NCI-H1048 (cell line): ENCODE results near the gene OPRL1.

Experiments
- DNase-seq: peaks from one replicate; lab custom pipeline; 2025; lab: John Stamatoyannopoulos, UW

OPRL1 gene

DNA sequence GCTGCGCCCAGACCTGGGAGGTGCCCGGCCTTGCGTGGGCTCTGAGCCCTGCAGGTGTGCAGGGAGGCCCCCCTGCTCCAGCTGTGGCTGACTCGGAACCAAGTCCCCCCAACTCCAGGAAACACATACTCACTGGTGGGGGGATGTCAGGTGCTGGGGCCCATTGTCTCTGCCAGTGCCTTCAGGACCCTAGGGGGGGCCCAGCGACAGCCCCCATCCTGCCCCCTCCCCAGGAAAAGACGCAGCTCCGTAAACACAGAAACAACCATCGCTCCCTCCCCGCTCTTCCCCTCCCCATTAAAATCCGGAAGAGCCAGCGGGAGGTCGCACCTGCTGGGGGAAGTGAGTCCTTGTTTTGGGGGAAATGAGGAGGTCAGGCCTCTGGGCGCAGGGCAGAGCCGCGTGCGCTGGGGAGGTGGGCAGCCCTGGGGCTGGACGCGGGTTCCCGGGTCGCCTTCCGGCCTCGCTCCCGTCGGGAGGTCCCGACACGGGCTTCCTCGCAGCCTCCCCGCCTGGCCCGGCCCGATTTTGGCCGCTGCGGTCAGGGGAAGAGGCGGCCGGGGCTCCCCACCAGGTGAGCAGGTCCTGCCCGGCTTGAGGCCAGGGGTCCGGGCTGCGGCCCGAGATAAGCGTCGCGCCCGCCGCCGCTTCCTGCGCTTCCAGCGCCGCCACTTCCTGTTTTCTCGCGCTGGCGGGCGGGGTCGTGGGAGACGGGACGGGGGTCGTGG, 37.7 kb upstream of the OPRL1 start:
- no peak for DNase-seq

DNA sequence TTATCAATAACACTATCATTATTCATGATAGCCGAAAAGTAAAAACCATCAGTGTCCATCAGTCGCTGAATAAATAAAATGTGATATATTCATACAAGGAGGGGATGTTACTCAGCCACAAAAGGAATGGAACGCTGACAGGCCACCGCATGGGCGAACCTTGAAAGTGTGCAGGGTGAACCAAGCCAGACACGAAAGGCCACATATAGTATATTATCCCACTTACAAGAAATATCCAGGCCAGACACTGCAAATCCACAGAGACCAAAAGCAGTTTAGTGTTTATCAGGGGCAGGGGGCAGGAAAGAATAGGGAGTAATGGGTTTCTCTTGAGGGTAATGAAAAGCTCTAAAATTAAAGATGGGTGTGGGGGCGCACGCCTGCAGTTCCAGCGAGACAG, 36.1 kb upstream of the OPRL1 start:
- DNase-seq: no peak

DNA sequence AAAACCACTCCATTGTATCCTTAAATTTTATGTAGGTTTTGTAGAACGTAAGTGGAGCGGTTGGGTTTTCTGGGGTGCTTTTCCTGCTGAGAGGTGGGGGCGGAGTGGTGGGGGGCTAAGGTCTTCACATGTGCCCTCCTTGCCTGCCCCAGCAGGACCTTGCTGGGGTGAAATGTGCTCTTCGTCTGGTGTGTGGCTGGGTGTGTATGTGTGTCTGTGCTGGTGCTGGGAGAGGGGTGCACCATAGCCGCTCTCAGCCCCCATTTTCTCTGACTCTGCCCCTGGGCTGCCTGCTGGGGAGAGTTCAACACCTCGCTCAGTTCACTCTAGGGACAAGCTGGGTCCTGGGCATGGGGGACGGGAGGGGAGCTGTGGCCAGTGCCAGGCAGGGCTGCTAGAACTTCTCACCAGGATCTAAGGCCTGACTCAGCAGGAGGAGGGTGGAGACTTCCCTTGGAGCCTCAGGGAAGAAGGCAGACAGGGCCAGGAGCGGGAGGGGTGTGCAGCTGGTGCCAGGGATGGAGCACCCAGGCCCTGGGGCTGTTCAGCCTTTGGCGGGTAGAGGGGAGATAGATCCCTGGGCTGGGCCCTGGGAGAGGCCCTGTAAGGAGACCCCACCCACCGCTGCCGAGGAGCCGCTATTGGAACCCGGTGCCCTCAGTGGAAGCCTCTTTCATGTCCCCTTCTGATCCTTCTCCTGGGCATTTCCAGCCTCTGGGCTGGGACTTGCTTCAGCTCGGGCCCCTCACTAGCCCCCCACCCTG, 35.2 kb upstream of the OPRL1 start:
- DNase-seq: no peak

DNA sequence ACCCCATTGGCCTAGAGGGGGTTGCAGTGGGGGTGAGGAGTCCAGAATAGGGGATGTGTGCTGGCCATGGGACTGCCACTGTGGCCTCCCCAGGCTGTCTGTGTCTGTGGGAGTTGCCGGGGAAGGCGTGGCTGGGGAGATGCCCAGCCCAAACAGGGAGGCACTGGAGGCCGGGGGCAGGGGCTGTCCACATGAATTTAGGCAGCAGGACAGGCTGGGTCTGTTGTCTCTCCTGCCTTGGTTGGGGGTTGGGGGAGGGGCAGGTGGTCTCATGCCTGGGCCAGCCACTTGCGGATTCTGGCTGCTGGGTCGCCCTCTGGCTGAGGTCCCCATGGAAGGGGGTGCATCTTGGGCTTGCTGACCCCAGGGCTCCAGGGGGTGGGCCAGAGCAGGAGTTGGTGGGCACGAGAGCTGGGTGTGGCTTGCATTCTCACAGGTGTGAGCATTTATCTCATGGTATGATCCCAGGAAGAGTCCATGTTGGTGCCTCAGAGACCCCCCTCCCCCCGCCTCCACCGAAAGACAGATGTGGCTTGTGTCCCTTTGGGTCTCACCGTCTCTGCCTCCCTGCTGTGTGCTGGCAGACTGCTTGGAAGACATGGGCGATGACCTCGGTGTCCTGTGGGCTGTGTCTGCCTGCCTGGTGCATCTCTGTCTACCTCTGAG, 34.4 kb upstream of the OPRL1 start:
- no peak for DNase-seq

DNA sequence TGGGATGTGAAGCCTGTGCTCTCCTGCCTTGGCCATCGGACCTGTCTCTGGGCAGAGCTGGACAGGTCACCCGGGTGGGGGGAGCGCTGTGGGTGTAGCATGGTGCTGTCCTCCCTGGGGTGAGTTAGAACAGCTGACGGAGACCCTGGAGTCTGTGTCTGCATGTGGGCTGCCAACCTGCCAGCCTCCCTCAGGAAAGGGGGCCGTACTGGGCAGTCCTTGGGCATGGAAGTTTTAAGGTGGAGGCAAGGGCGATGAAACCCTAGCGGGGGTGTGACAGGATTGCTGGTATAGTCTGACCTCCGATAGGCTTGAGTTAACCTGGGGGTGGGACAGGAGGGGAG, 32.9 kb upstream of the OPRL1 start:
- DNase-seq: no peak

DNA sequence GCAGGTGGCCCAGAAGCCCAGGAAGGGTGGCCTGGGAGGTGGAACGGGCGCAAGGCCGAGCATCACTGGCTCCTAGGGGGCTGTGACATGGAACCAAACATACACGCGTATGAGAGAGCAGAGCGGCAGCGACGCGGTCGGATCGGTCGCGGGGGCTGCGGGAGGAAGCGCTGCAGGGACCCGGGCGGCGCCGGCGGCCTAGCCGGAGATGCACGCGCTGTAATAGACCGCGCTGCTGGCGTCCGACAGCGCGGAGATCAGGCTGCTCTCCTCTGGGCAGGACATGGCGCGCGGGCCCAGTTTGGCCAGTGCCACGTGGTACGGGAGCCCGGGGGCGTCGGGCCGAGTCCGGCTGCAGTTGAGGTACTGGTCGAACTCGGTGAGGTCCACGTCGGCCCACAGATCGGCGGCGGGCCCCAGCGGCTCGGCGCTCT, 31.9 kb upstream of the OPRL1 start:
- no peak for DNase-seq

DNA sequence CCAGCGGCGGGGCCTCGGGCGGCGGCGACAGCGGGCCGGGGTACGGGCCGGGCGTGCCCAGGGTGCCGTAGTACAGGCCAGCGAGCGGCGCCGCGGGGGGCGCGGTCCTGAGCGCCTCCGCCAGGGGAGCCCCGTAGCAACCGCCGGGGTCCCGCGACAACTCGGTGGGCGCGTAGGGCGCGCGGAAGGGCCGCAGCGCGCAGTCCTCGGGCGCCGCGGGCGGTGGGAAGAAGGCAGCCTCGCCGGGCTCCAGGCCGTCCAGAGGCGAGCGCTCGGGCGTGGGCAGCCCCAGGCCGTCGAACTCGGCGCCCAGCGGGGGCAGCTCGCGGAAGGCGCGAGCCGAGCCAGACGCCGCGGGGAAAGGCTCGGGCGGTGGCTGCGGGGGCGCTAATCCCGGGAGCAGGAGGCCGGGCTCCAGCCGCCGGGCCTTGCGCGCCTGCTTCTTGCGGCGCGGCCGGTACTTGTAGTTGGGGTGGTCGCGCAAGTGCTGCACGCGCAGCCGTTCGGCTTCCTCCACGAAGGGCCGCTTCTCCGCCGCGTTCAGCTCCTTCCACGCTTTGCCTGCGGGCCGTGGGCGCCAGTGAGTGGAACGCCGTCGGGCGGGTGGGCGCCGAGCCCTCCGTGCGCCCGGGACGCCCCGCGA, 31.4 kb upstream of the OPRL1 start:
- DNase-seq: no peak

DNA sequence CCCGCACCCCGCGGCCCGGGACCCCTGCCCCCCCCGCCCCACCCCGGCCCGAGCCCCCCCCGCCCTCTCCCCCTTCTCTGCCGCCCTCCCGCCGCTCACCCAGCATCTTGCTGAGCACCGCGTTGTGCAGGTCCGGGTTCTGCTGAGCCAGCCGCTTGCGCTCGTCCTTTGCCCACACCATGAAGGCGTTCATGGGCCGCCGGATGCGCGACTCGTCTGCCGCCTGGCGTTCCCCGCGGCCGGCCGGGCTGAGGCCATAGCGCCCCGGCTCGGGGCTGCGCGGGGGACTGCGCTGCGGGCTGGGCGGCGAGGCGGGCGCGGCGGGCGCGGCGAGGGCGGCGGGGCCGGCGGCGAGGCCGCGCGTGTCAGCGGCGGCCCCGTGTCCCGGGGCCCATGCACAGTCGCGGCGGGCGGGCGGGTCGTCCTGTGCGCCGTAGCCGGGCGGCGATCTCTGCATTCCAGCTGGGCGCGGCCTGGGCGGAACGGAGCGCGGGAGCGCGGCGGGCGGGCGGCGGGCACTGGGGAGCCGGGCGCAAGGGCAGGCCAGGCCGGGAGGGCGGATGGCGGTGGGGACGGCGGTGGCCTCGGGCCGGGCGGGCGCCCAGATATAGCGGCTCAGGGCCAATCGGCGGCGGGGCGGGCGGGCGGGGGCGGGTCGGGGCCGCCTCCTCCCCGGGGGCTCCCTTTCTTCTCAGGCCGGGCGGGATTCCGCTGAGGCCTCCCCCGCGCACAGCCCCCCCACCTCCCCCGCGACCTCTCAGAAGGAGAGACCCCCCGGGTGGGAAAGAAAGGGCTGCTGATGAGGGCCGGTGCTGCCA, 30.6 kb upstream of the OPRL1 start, which contains the start of gene SOX18:
Gene SOX18 (minus strand): TSS at position 580 of the 818 bp plus-strand sequence. CDS start 123 bp downstream, at position 457.
- no peak for DNase-seq

DNA sequence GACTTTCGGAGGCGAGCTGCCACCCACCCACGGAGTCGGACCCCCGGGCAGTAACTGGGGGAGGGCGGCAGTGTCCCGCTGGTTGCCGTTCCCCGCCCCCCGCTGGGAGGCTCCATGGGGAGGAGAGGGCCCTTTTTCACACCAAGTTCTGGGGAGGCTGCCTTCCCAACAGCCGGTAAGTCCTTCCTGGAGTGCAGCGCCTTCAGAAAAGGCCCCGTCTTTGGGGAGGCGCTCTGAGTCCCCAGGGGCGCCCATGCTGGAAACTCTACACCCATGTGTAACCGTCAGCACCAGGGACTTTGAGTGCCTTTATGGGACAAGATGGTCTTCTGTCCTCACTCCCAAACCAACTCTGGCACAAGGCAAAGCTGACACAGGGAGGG, 30.0 kb upstream of the OPRL1 start:
- no peak for DNase-seq

DNA sequence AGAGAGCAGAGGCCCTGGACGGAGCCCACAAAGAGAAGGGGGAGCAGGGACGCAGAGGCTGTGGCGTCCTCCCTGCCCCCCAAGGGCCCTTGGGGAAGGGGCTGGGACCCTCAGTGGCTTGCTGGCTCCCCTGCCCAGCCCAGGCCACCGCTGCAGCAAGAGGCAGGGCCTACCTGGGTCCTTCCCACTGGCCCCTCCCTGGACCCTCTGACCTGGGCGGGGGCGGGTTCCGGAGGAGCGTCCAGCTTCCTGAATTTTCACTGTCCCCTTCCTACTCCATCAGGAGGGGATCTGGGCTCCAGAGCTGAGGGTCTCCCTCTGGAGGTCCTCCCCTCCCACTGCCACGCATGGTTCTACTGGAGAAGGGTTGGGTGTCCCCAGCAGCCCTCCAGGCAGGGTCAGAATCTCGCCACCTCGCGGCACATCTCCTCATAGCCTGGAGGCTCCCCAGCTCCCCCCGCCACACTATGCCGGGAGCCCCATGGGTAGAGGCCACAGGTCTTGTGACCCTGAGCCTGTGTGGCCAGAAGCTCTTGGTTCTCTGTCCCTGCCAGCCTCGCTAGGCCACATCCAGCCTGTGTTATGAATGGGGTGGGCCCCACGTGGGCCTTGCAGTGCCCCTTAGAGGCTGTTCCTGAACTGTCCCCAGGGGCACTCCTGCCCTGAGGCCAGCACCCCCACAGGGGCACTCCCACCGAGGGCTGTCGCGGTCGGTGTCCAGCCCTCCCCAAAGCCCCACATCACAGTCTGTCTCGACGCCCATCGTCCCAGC, 29.4 kb upstream of the OPRL1 start:
- no peak for DNase-seq

DNA sequence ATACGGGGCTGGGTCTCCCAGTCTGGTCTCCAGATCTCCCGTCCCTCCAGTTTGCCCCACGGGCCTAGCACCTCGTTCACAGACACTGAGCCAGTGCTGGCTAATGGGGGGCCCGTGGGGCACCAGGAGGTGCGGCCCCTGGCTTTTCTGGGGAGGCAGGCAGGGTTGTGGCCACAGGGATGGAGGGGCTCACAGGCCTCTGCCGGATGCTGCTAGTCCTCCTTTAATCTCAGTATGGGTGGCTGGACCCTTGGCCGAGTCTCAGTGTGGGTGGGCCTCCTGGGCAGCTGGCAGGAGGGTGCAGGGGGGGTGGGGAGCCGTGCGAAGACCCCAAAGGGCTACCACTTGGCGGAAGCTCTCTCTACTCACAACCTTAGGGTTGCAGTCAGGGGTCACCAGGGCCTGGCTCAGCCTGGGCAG, 28.8 kb upstream of the OPRL1 start:
- DNase-seq: no peak

DNA sequence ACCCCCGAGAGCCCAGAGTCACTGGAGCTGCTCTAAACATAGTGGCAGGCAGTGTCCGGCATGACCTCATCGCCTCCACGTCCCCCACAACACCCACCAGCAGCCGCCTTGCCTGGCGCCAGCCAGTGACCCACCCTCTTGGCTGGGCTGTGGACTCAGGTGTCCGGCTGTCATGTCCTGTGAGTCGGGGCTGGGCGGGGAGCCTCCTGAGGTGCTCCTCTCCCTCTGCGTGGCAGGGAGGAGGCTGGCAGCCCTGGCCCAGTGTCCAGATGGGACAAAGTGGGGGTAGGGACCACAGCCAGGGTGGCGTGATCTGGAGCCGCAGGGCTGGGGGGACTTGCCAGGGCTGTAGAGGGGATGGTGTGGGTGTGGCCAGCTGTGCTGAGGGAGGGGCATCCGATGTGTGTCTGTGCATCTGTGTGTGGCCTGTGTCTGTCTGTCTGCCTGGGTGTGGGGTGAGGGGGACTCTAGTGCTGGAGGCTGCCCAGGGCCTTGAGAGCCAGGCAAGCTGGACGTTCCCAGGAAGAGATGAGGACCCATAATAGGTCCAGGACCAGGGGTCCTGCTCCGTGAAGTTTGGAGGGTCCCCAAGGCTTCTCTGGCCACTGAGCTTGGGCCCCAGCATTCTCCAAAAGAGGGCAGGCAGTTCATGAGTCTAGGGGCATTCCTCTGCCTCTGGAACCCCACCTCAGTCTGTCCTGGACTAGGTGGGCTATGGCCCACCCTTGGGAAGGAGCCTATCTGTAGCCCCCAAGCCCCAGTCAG, 28.1 kb upstream of the OPRL1 start:
- no peak for DNase-seq

DNA sequence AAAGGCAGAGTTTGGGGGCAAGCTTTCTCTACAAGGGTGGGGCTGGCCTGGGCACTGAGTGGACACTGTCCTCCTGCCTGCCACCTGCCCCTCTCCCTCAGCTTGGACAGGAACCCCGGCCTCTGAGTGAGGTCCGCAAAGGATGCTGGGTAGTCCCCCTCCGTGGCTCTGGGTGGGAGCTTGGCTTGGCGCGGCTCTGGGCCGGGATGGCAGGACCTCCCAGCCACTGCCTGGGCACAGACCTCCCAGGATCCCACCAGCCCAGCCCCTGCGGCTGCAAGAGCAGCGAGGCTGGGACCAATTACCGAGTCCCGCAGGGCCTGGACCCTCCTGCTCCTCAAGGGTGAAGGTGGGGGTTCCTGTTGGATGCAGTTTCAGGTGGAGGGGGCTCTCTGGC, 27.6 kb upstream of the OPRL1 start:
- no peak for DNase-seq

DNA sequence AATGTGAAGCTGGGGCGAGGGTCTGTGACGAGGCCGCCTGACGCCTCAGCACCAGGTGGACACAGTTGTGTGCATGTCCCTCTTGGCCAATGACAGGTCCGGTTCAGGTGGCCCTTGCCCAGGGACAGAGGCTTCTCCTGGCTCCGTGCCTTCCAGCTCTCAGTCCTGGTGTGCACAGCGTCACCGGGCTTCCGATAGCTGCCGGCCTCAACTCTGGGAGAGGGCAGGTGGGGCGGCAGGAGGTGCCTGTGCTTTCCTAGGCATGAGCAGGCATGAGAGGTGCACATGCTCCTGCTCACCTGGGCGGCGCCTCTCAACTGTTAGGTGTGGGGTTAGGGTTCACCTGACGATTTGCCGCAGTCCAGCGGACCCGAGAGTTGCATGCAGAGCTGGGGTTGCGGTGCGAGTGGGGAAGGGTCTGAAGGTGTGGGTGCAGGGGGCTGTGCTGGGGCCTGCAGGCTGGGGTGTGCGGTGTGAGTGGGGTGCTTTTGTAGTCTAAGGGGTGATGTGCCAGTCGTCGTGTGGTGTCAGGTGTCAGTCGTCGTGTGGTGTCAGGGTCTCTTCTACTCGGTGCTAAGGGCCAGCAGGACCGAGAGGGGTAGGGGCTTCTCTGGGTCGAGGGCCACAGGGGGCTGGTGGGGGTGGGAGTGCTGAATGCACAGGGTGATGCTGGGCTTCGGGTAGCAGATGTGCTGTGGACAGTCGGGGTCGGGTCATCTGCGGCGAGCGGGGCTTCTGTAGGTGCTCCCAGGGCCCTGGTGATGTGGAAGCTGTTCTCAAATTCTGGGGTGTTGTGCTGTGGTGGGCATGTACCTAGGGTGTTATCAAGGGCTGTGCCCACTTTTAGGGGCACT, 26.7 kb upstream of the OPRL1 start:
- no peak for DNase-seq

DNA sequence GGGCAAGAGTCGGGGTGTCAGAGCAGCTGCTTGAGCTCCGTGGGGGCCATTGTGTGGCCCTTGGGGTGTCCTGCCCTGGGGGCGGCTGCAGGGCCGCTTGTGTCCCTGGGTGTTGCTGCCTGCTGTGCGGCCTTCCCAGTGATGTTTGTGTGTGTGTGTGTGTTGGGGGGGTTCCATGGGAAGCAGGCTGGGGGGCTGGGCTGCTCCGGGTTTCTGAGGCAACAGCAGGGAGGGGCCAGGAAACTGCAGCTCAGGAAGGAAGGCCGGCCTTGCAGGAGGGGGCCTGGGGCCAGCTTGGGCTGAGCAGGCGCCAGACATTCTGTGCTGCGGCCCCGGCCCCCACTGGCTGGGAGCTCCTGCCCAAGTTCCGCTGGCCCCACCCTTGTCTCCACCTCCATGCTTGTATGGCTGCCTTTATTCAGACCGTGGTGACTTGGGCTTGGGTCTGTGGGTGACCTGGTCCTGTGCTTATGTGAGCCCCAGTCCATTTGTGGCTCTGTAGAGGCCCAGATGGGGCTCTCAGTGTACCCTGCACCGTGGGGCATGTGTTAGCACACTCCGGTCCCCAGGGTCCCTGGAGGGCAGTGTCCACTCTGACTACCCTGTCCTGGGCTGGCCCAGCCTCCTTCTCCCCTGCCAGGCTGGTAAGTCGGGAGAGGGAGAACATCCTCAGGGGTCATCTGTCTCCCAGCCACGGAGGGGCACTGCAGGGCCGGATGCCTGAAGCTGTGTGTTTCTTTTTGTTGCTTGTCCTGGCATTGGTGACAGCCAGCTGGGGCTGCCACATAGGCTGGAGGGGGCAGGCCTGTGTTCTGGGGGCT, 25.8 kb upstream of the OPRL1 start:
- DNase-seq: no peak

DNA sequence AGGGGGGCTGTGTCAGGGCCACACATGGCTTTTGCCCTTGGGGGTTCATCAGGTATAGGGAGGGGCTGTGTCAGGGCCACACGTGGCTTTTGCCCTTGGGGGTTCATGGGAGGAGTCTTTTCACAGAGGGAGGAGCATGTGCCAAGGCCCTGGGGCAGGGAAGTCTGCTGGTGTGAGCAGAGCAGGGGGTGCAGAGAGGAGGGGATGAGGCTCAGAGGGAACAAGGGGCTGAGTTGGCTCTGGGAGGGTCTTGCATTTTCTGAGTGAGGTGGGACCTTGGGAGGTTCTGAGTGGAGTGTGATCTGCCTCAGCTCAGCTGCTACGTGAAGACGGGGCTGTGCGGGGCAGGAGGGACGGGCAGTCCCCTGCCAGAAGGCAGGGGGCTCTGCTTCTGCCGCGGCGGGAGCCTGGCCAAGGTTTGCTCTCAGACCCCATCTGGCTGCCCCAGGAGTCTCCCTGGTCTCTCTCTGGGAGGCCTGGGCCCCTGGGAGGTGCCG, 24.4 kb upstream of the OPRL1 start:
- no peak for DNase-seq

DNA sequence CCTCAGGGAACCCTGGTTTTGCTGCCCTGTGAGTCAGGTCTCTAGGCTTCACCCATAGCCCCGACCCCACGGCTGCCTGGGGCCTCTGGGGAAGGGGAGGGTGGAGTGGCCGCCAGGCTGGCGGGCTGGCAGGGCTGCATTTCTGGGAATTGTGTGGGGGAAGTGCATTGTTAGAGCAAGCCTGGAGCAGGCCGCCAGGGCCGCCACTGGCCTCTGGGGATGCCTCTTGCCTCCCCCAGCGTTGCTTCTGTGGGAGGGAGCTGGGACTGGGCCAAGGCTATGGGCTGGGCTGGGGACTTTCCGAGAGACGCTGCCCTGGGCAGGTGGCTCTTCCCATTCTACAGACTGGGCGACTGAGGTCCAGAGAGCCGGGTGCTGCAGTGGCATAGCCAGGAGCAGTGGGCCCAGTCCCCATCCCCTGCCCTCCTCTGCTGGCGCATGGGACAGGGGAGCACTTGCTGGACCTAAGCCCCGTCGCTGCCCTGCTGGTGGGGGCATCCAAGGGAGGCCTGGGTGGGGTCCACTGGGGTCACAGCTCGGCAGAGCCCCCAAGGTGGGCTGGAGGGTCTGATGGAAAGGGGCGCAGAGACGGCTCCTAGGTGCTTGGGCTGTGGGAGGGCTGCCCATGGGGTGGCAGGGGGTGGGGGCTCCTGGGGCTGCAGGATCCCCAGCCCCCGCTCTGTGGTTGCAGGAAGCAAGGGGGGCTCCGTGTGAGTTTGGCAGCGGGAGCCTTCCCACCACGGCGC, 23.8 kb upstream of the OPRL1 start:
- no peak for DNase-seq

DNA sequence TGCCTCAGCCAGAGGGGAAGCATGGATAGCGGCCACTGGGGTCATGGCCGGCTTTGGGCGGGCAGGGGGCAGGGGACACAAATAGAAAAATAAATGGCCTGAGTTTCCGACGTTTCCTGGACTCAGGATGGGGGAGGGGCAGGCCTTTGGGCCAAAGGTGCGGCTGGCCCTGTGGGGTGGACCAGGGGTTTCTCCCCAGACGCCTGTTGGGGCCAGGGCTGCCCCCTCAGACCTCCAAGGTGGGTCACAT, 23.3 kb upstream of the OPRL1 start:
- no peak for DNase-seq
